Fibroblast of skin of left quadriceps (primary cell): ENCODE data around the gene CPOX.
A peak's percentile ranks its signal among the peaks of the same experiment; 100 is the strongest.
"Not testable (repeated sequence)": the region's sequence is repeated elsewhere in the genome, so short reads cannot be mapped to it uniquely, and the experiment has no call there.

Source experiments
- DNase-seq, 2 experiments: peaks; one replicate each; pipeline ENCODE4 v3.0.0-alpha.2; 2013; ENCODE audit warnings: low read depth in 2 of 2

The CPOX gene

GRCh38 chr3:98593046-98593936, at the start of gene CPOX:
CPOX (minus strand) TSS chr3:98593611; CDS start chr3:98593504, 107 bp downstream.
- peak; percentile 68 to 71 for DNase-seq

GRCh38 chr3:98642769-98643168, 49.4 kb upstream of the CPOX start:
- not testable (repeated sequence) for DNase-seq

- not testable (repeated sequence) for DNase-seq
These were observed 48.3 kb upstream of the CPOX start for GRCh38 chr3:98641756-98642155.

GRCh38 chr3:98638515-98638914, 45.1 kb upstream of the CPOX start:
- DNase-seq, result not testable (repeated sequence)

- no peak for DNase-seq
These were observed 37.0 kb upstream of the CPOX start for GRCh38 chr3:98630416-98630815.

- DNase-seq, result no peak
These were observed 34.9 kb upstream of the CPOX start for GRCh38 chr3:98628317-98628716.

- DNase-seq, result no peak
These were observed 32.7 kb upstream of the CPOX start for GRCh38 chr3:98626151-98626550.

GRCh38 chr3:98623572-98624280, 30.3 kb upstream of the CPOX start:
- DNase-seq, result no peak

- DNase-seq, result no peak
These were observed 24.4 kb upstream of the CPOX start for GRCh38 chr3:98617841-98618240.

- no peak for DNase-seq
These were observed 20.2 kb upstream of the CPOX start for GRCh38 chr3:98613616-98614015.

GRCh38 chr3:98612996-98613517, 19.6 kb upstream of the CPOX start:
- DNase-seq, result no peak

- DNase-seq, result no peak
These were observed 19.2 kb upstream of the CPOX start for GRCh38 chr3:98612587-98612986.

- DNase-seq, result no peak
These were observed 14.6 kb upstream of the CPOX start for GRCh38 chr3:98608029-98608428.

GRCh38 chr3:98603580-98603979, 10.2 kb upstream of the CPOX start:
- DNase-seq, result no peak

- peak; percentile 39 to 43 for DNase-seq
These were observed 8.8 kb upstream of the CPOX start for GRCh38 chr3:98602078-98602678.

- DNase-seq, result no peak
These were observed 7.8 kb upstream of the CPOX start for GRCh38 chr3:98601180-98601579.

GRCh38 chr3:98600412-98601095, 7.1 kb upstream of the CPOX start:
- no peak for DNase-seq

- no peak for DNase-seq
These were observed 6.4 kb upstream of the CPOX start for GRCh38 chr3:98599647-98600411.

GRCh38 chr3:98598492-98598891, 5.1 kb upstream of the CPOX start:
- DNase-seq, result no peak

GRCh38 chr3:98596541-98597500, 3.4 kb upstream of the CPOX start:
- DNase-seq, result no peak
